Superior temporal gyrus (tissue), 1 donor: ENCODE data around the gene HIF3A.
"Not testable (repeated sequence)": the region's sequence is repeated elsewhere in the genome, so short reads cannot be mapped to it uniquely, and the experiment has no call there.

Experiments
- DNase-seq: peaks from one replicate; pipeline ENCODE4 v3.0.0-alpha.2; 2016; ENCODE audit errors: extremely low spot score

HIF3A gene

GRCh38 chr19:46294494-46294893 is 2.3 kb upstream of the HIF3A start:
- DNase-seq: no peak

GRCh38 chr19:46295401-46296201 is 1.2 kb upstream of the HIF3A start:
- no peak for DNase-seq

GRCh38 chr19:46296202-46296480 is 701 bp upstream of the HIF3A start:
- no peak for DNase-seq

- peak; percentile 18 for DNase-seq
These were observed 1.0 kb downstream of the HIF3A start for GRCh38 chr19:46297700-46298478.

GRCh38 chr19:46298479-46299003 is 1.7 kb downstream of the HIF3A start:
- DNase-seq: peak; percentile 17

- peak; percentile 93 for DNase-seq
These were observed 2.2 kb downstream of the HIF3A start for GRCh38 chr19:46299004-46299509.

GRCh38 chr19:46299695-46300094 is 2.9 kb downstream of the HIF3A start:
- no peak for DNase-seq

GRCh38 chr19:46303322-46303690 is 6.5 kb downstream of the HIF3A start:
- DNase-seq: no peak

- DNase-seq: no peak
These were observed 7.0 kb downstream of the HIF3A start for GRCh38 chr19:46303691-46304397.

- DNase-seq: no peak
These were observed 9.7 kb downstream of the HIF3A start for GRCh38 chr19:46306501-46306900.

- DNase-seq: no peak
These were observed 11.7 kb downstream of the HIF3A start for GRCh38 chr19:46308510-46308909.

- no peak for DNase-seq
These were observed 12.2 kb downstream of the HIF3A start for GRCh38 chr19:46309056-46309455.

- DNase-seq: no peak
These were observed 14.6 kb downstream of the HIF3A start for GRCh38 chr19:46311444-46311843.

GRCh38 chr19:46313540-46314469 is 17.0 kb downstream of the HIF3A start:
- DNase-seq: not testable (repeated sequence)

- DNase-seq: no peak
These were observed 20.5 kb downstream of the HIF3A start for GRCh38 chr19:46317339-46317738.

- no peak for DNase-seq
These were observed 22.8 kb downstream of the HIF3A start for GRCh38 chr19:46319613-46320012.

- no peak for DNase-seq
These were observed 23.7 kb downstream of the HIF3A start for GRCh38 chr19:46320559-46320958.

GRCh38 chr19:46321653-46322052 is 24.8 kb downstream of the HIF3A start:
- DNase-seq: no peak

GRCh38 chr19:46323227-46323626 is 26.4 kb downstream of the HIF3A start:
- not testable (repeated sequence) for DNase-seq

GRCh38 chr19:46324277-46324676 is 27.4 kb downstream of the HIF3A start:
- no peak for DNase-seq

GRCh38 chr19:46326608-46327007 is 29.8 kb downstream of the HIF3A start:
- no peak for DNase-seq
